A549 (cell line): ENCODE results near the gene CHTF18.

Experiments used
- CTCF ChIP-seq: fragments of >200 bp; sonication (Bioruptor Twin); formaldehyde crosslinking; IDR thresholded peaks from 3 replicates; pipeline ENCODE4 v1.5.1; 2016
- ESRRA ChIP-seq: fragments of 150-350 bp; IDR thresholded peaks from 2 replicates; pipeline ENCODE4 v1.6.1; 2014; ENCODE audit warnings: mild to moderate bottlenecking, low read length, borderline replicate concordance
- FOSL2 ChIP-seq, 2 experiments: fragments of 450-650 bp in 1 of 2; fragments of >200 bp in 1 of 2; sonication (Bioruptor Twin) in 1 of 2; formaldehyde crosslinking; IDR thresholded peaks; 2 replicates each; pipeline versions ENCODE4 v1.5.0 to v1.6.1; 2016 to 2020; ENCODE audit warnings: mild to moderate bottlenecking in 1 of 2, moderate library complexity in 1 of 2
- POLR2A ChIP-seq: IDR thresholded peaks from 2 replicates; pipeline ENCODE4 v1.6.1; 2012; ENCODE audit warnings: mild to moderate bottlenecking, low read length
- RAD21 ChIP-seq, 2 experiments: fragments of >200 bp in 1 of 2; sonication (Bioruptor Twin) in 1 of 2; formaldehyde crosslinking in 1 of 2; IDR thresholded peaks in 1 of 2; conservative IDR thresholded peaks in 1 of 2; 2 replicates in 1 of 2; 3 replicates in 1 of 2; pipeline ENCODE4 v1.6.1; 2012 to 2018; ENCODE audit warnings: inconsistent platforms in 1 of 2
- RFX5 ChIP-seq: fragments of 450-650 bp; IDR thresholded peaks from 2 replicates; pipeline ENCODE4 v1.7.1; 2014; ENCODE audit warnings: antibody characterized with exemption, mild to moderate bottlenecking, moderate library complexity
- RNF2 ChIP-seq: fragments of 200-600 bp; sonication (generic); IDR thresholded peaks from 2 replicates; pipeline ENCODE4 v1.6.1; 2016; ENCODE audit warnings: low read depth, mild to moderate bottlenecking, antibody characterized with exemption, moderate library complexity, borderline replicate concordance
- TF ChIP-seq, protein P1 (sequence below): fragments of 150-350 bp; IDR thresholded peaks from 2 replicates; pipeline ENCODE4 v1.6.1; 2014; ENCODE audit warnings: low read depth, mild to moderate bottlenecking, low read length
- TF ChIP-seq, protein P2 (sequence below): IDR thresholded peaks from 2 replicates; pipeline ENCODE4 v1.6.1; 2012

- TF ChIP-seq FOSL2 (IDR thresholded peaks at IDR 0.05) (no peak), FOSL2 (CRISPR knock-in tag; IDR thresholded peaks at IDR 0.05) (no peak), CTCF (no peak), POLR2A (no peak), RFX5 (no peak), RNF2 (no peak), ESRRA (no peak), RAD21 (conservative IDR thresholded peaks at IDR 0.05 in 1 of 2, IDR thresholded peaks at IDR 0.05 in 1 of 2) (no peak)
- TF ChIP-seq, protein P1, sequence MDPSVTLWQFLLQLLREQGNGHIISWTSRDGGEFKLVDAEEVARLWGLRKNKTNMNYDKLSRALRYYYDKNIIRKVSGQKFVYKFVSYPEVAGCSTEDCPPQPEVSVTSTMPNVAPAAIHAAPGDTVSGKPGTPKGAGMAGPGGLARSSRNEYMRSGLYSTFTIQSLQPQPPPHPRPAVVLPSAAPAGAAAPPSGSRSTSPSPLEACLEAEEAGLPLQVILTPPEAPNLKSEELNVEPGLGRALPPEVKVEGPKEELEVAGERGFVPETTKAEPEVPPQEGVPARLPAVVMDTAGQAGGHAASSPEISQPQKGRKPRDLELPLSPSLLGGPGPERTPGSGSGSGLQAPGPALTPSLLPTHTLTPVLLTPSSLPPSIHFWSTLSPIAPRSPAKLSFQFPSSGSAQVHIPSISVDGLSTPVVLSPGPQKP: no peak
- TF ChIP-seq, protein P2, sequence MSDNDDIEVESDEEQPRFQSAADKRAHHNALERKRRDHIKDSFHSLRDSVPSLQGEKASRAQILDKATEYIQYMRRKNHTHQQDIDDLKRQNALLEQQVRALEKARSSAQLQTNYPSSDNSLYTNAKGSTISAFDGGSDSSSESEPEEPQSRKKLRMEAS: no peak
These were observed 51.4 kb downstream of the CHTF18 start for GRCh38 chr16:839643-840408.
